SJCRH30 (cell line): ENCODE measurements around the gene ZC3HAV1L. TPM values are rescaled to one million over a fixed set of nuclear protein-coding genes. Genes with fewer than 3 reads are reported as not detected.
A peak's percentile ranks its signal among the peaks of the same experiment; 100 is the strongest.
"Not testable (repeated sequence)": the region's sequence is repeated elsewhere in the genome, so short reads cannot be mapped to it uniquely, and the experiment has no call there.

Experiments
- DNase-seq, 2 experiments: peaks; one replicate each; pipeline ENCODE4 v3.0.0-alpha.2; 2015 to 2020
- H3K27ac ChIP-seq: fragments of 250-450 bp; sonication (Bioruptor Pico); 2 replicates; pipeline ENCODE4 v1.5.1; 2020; ENCODE audit warnings: mild to moderate bottlenecking, moderate library complexity
- H3K27me3 ChIP-seq: fragments of 250-450 bp; sonication (Bioruptor Pico); 2 replicates; pipeline ENCODE4 v1.5.1; 2020; ENCODE audit warnings: mild to moderate bottlenecking, moderate library complexity
- H3K36me3 ChIP-seq: fragments of 250-450 bp; sonication (Bioruptor Pico); 2 replicates; pipeline ENCODE4 v1.5.1; 2020; ENCODE audit warnings: mild to moderate bottlenecking, moderate library complexity
- H3K4me1 ChIP-seq: fragments of 250-450 bp; sonication (Bioruptor Pico); 2 replicates; pipeline ENCODE4 v1.5.1; 2020; ENCODE audit warnings: mild to moderate bottlenecking, moderate library complexity
- H3K4me3 ChIP-seq: fragments of 250-450 bp; sonication (Bioruptor Pico); 2 replicates; pipeline ENCODE4 v1.5.1; 2020; ENCODE audit warnings: mild to moderate bottlenecking, moderate library complexity
- H3K9me3 ChIP-seq: fragments of 250-450 bp; sonication (Bioruptor Pico); replicated peaks from 2 replicates; pipeline ENCODE4 v1.5.1; 2020; ENCODE audit warnings: mild to moderate bottlenecking, moderate library complexity
- total RNA-seq: library from RNA; depleted of rRNA; stranded (reverse); fragments of >200 nt; shearing (Covaris generic); gene quantifications from 2 replicates; pipeline ENCODE4 v1.2.3, GENCODE V29; 2014; rRNA removed

ZC3HAV1L gene
- total RNA-seq, 1 experiment from 2014 or later, result 57.1 TPM

- H3K27ac ChIP-seq, result no peak overlapping the region
- H3K27me3 ChIP-seq, result 0 out of 2 replicates have a peak, but pooled peaks cover 3% of the 10 kb centered on the region
- H3K4me3 ChIP-seq, result no peak overlapping the region
- peaks cover 24% of the 10 kb centered on the region for H3K4me1 ChIP-seq
- no peaks in the 10 kb centered on the region for H3K9me3 ChIP-seq
- H3K36me3 ChIP-seq, result no peaks in the 10 kb centered on the region
- peak in 1 of 2 experiments; percentile 15 for DNase-seq
These were observed 57.2 kb downstream of the ZC3HAV1L start for GRCh38 chr7:138978541-138979184.

GRCh38 chr7:138976161-138976560, 59.7 kb downstream of the ZC3HAV1L start:
- not testable (repeated sequence) for H3K9me3 ChIP-seq, H3K36me3 ChIP-seq, H3K27me3 ChIP-seq
- H3K27ac ChIP-seq, result peak overlapping the region; percentile 56
- peaks cover 31% of the 10 kb centered on the region for H3K4me1 ChIP-seq
- DNase-seq, result peak; percentile 62 to 64
- H3K4me3 ChIP-seq, result peak overlapping the region; percentile 5

Other genes starting within 250 kb of the ZC3HAV1L start
- not detected in 2 replicates for gene TMEM213, start 238.0 kb downstream of the ZC3HAV1L start, total RNA-seq
- 1.3 and 2.4 TPM in 2 replicates for gene ATP6V0A4, start 237.8 kb downstream of the ZC3HAV1L start, total RNA-seq
- 11.8 and 12.5 TPM in 2 replicates for gene KIAA1549, start 54.7 kb downstream of the ZC3HAV1L start, total RNA-seq
- gene ZC3HAV1, start 73.7 kb upstream of the ZC3HAV1L start, total RNA-seq, result 11.0 and 11.1 TPM in 2 replicates
- gene UBN2, start 195.2 kb upstream of the ZC3HAV1L start, total RNA-seq, result 12.4 and 13.0 TPM in 2 replicates